ENCODE results near the gene ENTPD1.
"Not testable (repeated sequence)": the region's sequence is repeated elsewhere in the genome, so short reads cannot be mapped to it uniquely, and the experiment has no call there.

DNA sequence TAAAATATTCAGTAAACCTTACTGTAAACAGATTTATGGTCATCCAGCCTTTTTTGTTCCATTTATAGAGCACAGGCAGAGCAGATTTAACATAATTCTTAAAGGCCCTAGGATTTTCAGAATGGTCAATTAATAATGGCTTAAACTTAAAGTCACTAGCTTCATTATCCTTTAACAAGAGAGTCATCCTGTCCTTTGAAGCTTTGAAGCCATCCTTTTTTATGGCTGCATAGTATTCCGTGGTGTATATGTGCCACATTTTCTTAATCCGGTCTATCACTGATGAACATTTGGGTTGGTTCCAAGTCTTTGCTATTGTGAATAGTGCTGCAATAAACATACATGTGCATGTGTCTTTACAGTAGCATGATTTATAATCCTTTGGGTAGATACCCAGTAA lies 17.5 kb downstream of the ENTPD1 start:
- TF ChIP-seq CTCF (IDR thresholded peaks at IDR 0.05 in 2 of 3, conservative IDR thresholded peaks at IDR 0.05 in 1 of 3; ENCODE audit: borderline replicate concordance in 1 of 3, insufficient read depth in 1 of 3, low read depth in 2 of 3, low read length in 2 of 3); POLR2A (IDR thresholded peaks at IDR 0.05; ENCODE audit: borderline replicate concordance, extremely low read depth, insufficient read depth, insufficient read length); YY1 (IDR thresholded peaks at IDR 0.05; ENCODE audit: extremely low read depth, insufficient replicate concordance, low read depth, low read length); MAX (IDR thresholded peaks at IDR 0.05): not testable (repeated sequence)
